ENCODE results near the gene KLF13.

Gene KLF13

GRCh38 chr15:31344266-31344665 lies 17.6 kb downstream of the KLF13 start:
- in situ Hi-C loops (cut with HindIII; ENCODE audit: low sequenced_read_pairs), result no loop called here

GRCh38 chr15:31344823-31345605 lies 18.4 kb downstream of the KLF13 start:
- in situ Hi-C loops (cut with HindIII; ENCODE audit: low sequenced_read_pairs), result no loop called here

- in situ Hi-C loops (cut with HindIII; ENCODE audit: low sequenced_read_pairs), result no loop called here
These were observed 19.2 kb downstream of the KLF13 start for GRCh38 chr15:31345606-31346366.

GRCh38 chr15:31346367-31347066 lies 19.9 kb downstream of the KLF13 start:
- in situ Hi-C loops (cut with HindIII; ENCODE audit: low sequenced_read_pairs), result no loop called here

GRCh38 chr15:31347067-31347975 lies 20.7 kb downstream of the KLF13 start:
- in situ Hi-C loops (cut with HindIII; ENCODE audit: low sequenced_read_pairs), result no loop called here

- in situ Hi-C loops (cut with HindIII; ENCODE audit: low sequenced_read_pairs), result no loop called here
These were observed 21.6 kb downstream of the KLF13 start for GRCh38 chr15:31347981-31348803.

GRCh38 chr15:31349233-31350141 lies 22.9 kb downstream of the KLF13 start:
- in situ Hi-C loops (cut with HindIII; ENCODE audit: low sequenced_read_pairs), result no loop called here

- in situ Hi-C loops (cut with HindIII; ENCODE audit: low sequenced_read_pairs), result no loop called here
These were observed 24.1 kb downstream of the KLF13 start for GRCh38 chr15:31350771-31351170.

GRCh38 chr15:31352339-31352751 lies 25.7 kb downstream of the KLF13 start:
- in situ Hi-C loops (cut with HindIII; ENCODE audit: low sequenced_read_pairs), result no loop called here

- in situ Hi-C loops (cut with HindIII; ENCODE audit: low sequenced_read_pairs), result no loop called here
These were observed 26.5 kb downstream of the KLF13 start for GRCh38 chr15:31352911-31353811.

- in situ Hi-C loops (cut with HindIII; ENCODE audit: low sequenced_read_pairs), result no loop called here
These were observed 27.3 kb downstream of the KLF13 start for GRCh38 chr15:31353931-31354330.

GRCh38 chr15:31356097-31356496 lies 29.5 kb downstream of the KLF13 start:
- in situ Hi-C loops (cut with HindIII; ENCODE audit: low sequenced_read_pairs), result loop anchor here (5.0 kb wide), 2 partner anchors 41 to 71 kb away; no protein-coding TSS in a partner anchor

- in situ Hi-C loops (cut with HindIII; ENCODE audit: low sequenced_read_pairs), result loop anchor here (5.0 kb wide), 2 partner anchors 40 to 70 kb away; no protein-coding TSS in a partner anchor
These were observed 30.5 kb downstream of the KLF13 start for GRCh38 chr15:31357148-31357547.

GRCh38 chr15:31358163-31358562 lies 31.5 kb downstream of the KLF13 start:
- in situ Hi-C loops (cut with HindIII; ENCODE audit: low sequenced_read_pairs), result loop anchor here (5.0 kb wide), 2 partner anchors 39 to 69 kb away; no protein-coding TSS in a partner anchor

- in situ Hi-C loops (cut with HindIII; ENCODE audit: low sequenced_read_pairs), result loop anchor here (5.0 kb wide), 2 partner anchors 38 to 68 kb away; no protein-coding TSS in a partner anchor
These were observed 32.5 kb downstream of the KLF13 start for GRCh38 chr15:31358957-31359701.

GRCh38 chr15:31359702-31360111 lies 33.1 kb downstream of the KLF13 start:
- in situ Hi-C loops (cut with HindIII; ENCODE audit: low sequenced_read_pairs), result loop anchor here (5.0 kb wide), 2 partner anchors 38 to 68 kb away; no protein-coding TSS in a partner anchor
